Measurements from ENCODE around the gene E2F4. TPM values are rescaled to one million over a fixed set of nuclear protein-coding genes. Genes with fewer than 3 reads are reported as not detected.

The E2F4 gene
- total RNA-seq, 1 donor from 2014 or later, result 64.3 TPM

GRCh38 chr16:67199011-67199807 is 7.3 kb downstream of the E2F4 start, which contains the start of gene ELMO3:
TSS of gene ELMO3 (plus strand) at chr16:67199131. CDS start at chr16:67199327, 196 bp downstream.
- peaks cover 1% of the 10 kb centered on the region for H3K27me3 Mint-ChIP-seq (ENCODE audit: unreplicated experiment)
- DNase-seq, result peak; percentile 68
- H3K36me3 Mint-ChIP-seq (ENCODE audit: unreplicated experiment), result no peaks in the 10 kb centered on the region
- peak; percentile 73 for TF ChIP-seq CTCF (IDR thresholded peaks at IDR 0.05; ENCODE audit: partially characterized antibody, unreplicated experiment)
- H3K4me1 Mint-ChIP-seq (ENCODE audit: low read depth, unreplicated experiment), result peaks cover 4% of the 10 kb centered on the region
- peaks cover 13% of the 10 kb centered on the region for H3K9me3 Mint-ChIP-seq (ENCODE audit: unreplicated experiment)
- no peak within 1 kb of the TSS for H3K27ac Mint-ChIP-seq (ENCODE audit: unreplicated experiment)
- peak within 1 kb of the TSS; percentile 63 for H3K4me3 Mint-ChIP-seq (ENCODE audit: unreplicated experiment)

GRCh38 chr16:67199808-67200198 is 7.8 kb downstream of the E2F4 start:
- Mint-ChIP-seq H3K4me3 (ENCODE audit: unreplicated experiment) (peak overlapping the region; percentile 63), H3K36me3 (ENCODE audit: unreplicated experiment) (no peaks in the 10 kb centered on the region), H3K27me3 (ENCODE audit: unreplicated experiment) (peaks cover 1% of the 10 kb centered on the region), H3K9me3 (ENCODE audit: unreplicated experiment) (peaks cover 13% of the 10 kb centered on the region), H3K4me1 (ENCODE audit: low read depth, unreplicated experiment) (peaks cover 4% of the 10 kb centered on the region), H3K27ac (ENCODE audit: unreplicated experiment) (no peak overlapping the region)
- DNase-seq, result peak; percentile 50
- peak; percentile 18 for TF ChIP-seq CTCF (IDR thresholded peaks at IDR 0.05; ENCODE audit: partially characterized antibody, unreplicated experiment)

- no peak for DNase-seq
- H3K9me3 Mint-ChIP-seq (ENCODE audit: unreplicated experiment), result peaks cover 13% of the 10 kb centered on the region
- H3K4me3 Mint-ChIP-seq (ENCODE audit: unreplicated experiment), result no peak overlapping the region
- no peaks in the 10 kb centered on the region for H3K36me3 Mint-ChIP-seq (ENCODE audit: unreplicated experiment)
- TF ChIP-seq CTCF (IDR thresholded peaks at IDR 0.05; ENCODE audit: partially characterized antibody, unreplicated experiment), result no peak
- peaks cover 1% of the 10 kb centered on the region for H3K27me3 Mint-ChIP-seq (ENCODE audit: unreplicated experiment)
- H3K4me1 Mint-ChIP-seq (ENCODE audit: low read depth, unreplicated experiment), result peaks cover 4% of the 10 kb centered on the region
- H3K27ac Mint-ChIP-seq (ENCODE audit: unreplicated experiment), result no peak overlapping the region
Observed at GRCh38 chr16:67200491-67200890, 8.5 kb downstream of the E2F4 start.

GRCh38 chr16:67201411-67202345 is 9.7 kb downstream of the E2F4 start:
- peaks cover 8% of the 10 kb centered on the region for H3K9me3 Mint-ChIP-seq (ENCODE audit: unreplicated experiment)
- H3K27ac Mint-ChIP-seq (ENCODE audit: unreplicated experiment), result no peak overlapping the region
- peaks cover 6% of the 10 kb centered on the region for H3K27me3 Mint-ChIP-seq (ENCODE audit: unreplicated experiment)
- H3K4me1 Mint-ChIP-seq (ENCODE audit: low read depth, unreplicated experiment), result peaks cover 4% of the 10 kb centered on the region
- no peak overlapping the region for H3K4me3 Mint-ChIP-seq (ENCODE audit: unreplicated experiment)
- no peak for DNase-seq
- no peaks in the 10 kb centered on the region for H3K36me3 Mint-ChIP-seq (ENCODE audit: unreplicated experiment)
- TF ChIP-seq CTCF (IDR thresholded peaks at IDR 0.05; ENCODE audit: partially characterized antibody, unreplicated experiment), result no peak

Data from glutamatergic neuron (in vitro differentiated cells).